Stimulated activated CD8-positive, alpha-beta memory T cell treated with anti-CD3 and anti-CD28 coated beads, Interleukin-12 subunit alpha, Interleukin-12 subunit beta, amount 100 ng/mL, for 1 hour (primary cell): ENCODE measurements around the gene KCNH1.

Experiments
- DNase-seq: peaks from one replicate; pipeline ENCODE4 v3.0.0-alpha.2; 2020; ENCODE audit warnings: low read depth

KCNH1 gene

DNA sequence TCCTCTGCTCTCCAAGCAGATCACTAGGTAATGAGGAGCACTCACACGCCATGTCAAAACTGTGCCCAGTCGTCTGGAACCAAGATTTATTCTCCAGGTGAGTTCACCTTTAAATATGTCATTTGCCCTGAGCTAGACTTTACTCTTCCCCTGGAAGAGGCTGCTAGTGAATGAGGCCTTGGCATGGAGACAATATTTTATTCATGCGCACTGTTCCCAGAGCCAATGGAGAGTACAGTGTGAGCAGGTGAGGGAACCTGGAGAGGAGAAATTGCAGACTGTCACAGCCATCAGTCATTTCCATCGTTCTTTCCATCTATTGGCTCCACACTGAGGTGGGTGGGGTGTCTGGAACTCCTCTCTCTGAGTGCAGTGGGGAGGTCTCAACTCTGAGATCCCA is 333.6 kb downstream of the KCNH1 start:
- no peak for DNase-seq

DNA sequence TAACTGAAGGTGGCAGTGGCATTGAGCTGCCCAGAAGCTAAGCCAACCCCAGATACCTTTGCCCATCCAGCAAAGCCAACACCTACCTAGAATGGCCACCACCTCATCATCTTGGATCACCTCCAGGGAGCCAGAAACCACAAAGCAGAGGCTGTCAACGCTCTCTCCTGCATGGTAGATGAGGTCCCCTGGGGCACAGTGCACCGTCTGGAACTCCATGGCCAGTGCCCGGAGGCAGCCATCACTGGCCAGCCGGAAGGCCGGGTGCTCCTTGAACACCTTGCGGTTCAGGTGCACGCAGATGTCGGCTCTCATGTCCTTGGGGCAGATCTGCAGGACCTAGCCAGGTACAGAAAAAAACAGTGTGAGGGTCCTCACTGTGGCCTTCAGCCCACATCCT is 336.5 kb downstream of the KCNH1 start:
- no peak for DNase-seq

GRCh38 chr1:210796421-210796820 is 337.5 kb downstream of the KCNH1 start:
- no peak for DNase-seq

DNA sequence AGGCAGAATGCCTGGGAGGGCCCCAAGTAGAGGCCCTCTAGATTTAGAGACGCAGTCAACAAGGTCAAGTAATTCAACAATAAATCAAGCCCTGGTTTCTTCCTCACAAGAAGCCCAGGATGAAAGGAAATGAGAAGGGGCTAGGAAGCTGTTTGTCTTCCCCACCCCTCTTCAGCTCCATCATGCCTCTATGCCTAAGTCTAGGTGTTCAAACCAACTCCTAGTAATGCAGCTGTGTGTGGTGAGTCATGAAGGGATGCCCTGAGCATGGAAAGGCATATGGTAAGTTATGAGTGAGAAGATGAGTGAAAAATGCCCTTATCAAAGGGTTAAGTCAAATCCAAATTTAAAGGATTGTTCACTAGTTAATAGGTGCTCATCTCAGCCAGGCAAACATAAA is 339.5 kb downstream of the KCNH1 start:
- no peak for DNase-seq

DNA sequence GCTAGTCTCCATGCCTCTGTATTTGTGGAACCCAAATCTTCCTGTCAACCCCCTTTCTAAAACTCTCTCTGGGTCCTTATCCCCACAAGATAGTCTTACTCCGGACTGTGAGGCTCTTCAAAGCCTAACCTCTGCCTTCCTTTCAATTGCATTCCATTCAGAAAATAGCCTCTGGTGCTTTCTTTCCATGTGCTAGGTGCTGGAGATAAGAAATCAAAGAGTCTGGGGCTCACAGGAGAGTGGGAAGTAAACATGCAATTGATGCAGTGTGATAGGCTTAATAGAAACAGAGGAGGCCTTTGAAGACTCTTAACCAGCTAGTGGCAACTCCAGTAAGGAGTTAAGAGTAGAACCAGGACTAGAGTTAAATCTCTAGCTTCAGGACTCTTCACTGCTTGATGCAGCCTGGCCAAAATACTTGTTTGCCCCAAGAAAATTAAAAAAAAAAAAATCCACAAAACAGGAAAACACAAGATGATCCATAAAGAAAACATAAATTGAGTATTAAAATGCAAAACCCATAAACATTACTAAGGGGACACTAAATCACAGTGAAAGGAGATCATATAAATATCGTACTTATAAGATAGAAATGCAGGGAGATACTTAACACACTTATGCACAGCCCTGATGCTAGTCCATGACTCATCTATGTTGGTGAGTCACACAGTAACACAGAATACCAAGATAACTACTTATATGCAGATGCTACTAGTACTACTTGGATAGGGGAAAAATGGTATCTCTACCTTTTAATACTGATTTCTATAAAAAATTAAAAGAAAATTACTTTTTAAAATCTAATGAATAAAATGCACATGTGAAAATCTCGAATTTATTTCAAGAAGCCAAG is 341.5 kb downstream of the KCNH1 start:
- DNase-seq: no peak

DNA sequence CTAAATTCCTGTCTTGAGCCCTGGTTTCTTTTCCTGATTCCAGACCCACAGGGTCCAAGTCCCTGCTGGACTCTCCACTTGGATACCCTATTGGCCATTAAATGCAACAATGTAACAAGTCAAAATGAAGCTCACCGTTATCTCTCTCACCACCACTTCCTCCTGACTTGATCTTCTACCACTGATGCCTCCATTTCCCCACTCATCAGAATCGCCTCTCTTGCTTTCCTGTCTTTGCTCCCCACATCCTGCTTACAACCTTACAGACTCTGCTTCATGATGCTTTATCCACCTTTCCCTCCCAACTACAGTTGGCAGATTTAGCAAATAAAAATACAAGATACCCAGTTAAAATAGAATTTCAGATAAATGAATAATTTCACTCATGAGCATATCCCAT is 343.8 kb downstream of the KCNH1 start:
- DNase-seq: no peak

GRCh38 chr1:210787800-210788199 is 346.1 kb downstream of the KCNH1 start:
- DNase-seq: no peak

DNA sequence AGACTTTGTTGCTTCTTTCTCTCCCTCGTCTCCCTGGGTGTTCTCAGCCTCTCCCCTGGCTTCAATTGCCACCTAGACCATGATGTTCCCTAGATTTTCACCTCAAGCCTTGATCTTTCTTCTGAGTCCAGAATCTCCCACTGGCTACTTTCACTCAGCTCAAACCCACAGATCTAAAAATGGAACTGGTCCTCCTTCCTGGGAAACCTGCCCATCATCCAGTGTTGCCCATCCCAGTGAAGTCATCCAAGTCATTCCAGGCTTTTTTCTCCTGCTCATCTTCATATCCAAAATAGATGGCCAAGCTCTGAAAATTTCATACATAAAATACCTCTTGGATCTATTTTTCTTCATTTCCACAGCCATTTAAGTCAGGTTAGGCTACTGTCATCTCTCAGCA is 347.4 kb downstream of the KCNH1 start:
- DNase-seq: no peak

GRCh38 chr1:210783925-210784324 is 350.0 kb downstream of the KCNH1 start:
- DNase-seq: no peak

DNA sequence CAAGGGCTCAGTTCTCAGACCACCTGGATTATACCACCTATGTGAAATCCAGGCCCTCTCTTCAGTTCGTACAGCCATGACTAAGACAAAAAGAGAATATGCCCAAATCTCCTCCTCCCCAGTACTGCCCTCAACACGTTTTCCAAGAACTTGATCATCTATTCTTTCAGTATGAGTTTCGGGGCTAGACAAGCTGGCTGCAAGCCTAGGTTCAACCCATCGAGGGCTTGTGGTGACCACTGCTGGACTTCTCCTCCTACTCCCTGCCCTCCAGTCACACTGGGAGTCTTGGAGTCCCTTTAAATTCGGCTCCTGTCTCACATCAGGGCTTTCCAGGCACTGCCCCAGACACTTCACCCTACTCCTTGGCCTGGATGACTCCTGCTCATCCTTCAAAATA is 352.3 kb downstream of the KCNH1 start:
- no peak for DNase-seq

- no peak for DNase-seq
Observed at GRCh38 chr1:210779269-210779668, 354.7 kb downstream of the KCNH1 start.

DNA sequence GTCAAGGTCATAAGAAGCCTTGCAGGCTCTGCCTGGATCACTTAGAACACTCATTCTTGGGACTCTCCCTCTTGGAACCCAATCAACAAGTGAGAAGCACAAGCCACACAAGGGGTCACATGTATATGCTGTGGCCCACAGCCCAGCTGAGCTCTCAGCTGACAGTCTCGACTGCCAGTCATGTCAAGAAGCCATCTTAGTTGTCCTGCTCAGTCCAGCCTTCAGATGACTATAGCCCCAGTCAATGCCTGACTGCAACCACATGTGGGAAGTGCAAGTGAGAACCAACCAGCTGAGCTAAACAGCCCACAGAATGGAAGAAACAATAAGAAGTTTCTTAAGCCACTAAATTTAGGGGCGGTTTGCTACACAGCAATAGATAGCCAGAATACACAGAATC is 356.0 kb downstream of the KCNH1 start:
- DNase-seq: no peak

DNA sequence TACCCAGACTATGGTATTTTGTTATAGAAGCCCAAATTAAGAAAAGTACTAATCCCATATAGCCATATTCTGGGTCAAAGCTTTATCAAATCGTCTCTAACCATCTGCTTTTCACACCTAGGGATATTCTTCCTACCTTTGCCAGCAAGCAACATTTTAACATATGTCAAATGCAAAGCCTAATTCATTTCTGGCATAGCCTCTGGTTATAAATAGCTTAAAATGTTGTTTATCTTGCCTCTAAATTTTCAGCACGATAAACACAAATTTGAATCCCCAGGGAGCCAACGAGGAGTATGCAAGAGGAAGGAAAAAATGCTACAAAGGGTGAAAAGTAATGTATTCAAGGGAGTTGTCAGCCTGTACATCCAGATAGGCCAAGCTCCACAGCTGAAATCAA is 357.2 kb downstream of the KCNH1 start:
- no peak for DNase-seq

DNA sequence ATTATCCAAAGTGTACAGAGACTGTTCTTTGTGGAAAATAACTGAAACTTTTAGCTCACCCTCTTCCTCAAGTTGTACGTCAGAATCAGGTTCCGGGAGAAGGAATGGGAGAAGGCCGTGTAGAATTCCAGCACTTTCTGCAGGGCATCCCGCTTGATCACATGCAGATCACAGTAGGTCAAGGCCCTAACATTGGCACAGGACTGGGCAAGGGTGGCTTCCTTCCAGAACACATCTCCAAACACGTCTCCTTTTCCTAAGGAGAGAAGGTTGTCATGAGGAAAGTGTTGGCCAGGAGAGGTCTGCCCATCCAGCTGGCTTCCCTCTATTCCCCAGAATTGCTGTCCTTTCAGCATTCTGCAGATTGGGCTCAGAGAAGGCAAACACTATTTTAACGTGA is 358.7 kb downstream of the KCNH1 start:
- no peak for DNase-seq

DNA sequence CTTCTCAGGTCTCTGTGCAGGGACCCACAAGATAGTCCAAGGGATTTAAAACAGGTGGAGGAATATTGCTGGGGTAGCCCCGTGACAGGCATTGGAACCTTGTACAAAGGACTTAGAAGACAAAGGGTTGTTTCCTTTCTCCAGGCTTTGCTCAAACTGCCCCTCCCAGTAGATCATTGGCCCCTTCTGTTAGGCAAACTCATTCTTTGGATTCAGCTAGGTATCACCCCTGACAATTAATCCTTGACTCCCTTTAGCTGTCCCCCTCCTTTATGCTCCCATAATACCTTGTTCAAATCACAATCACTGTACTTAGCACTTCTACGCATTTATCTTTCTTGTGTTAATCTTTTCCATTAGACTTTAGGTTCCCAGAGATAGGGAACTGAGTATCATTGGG is 360.5 kb downstream of the KCNH1 start:
- no peak for DNase-seq

- no peak for DNase-seq
Observed at GRCh38 chr1:210771131-210771530, 362.8 kb downstream of the KCNH1 start.

- DNase-seq: no peak
Observed at GRCh38 chr1:210770396-210770984, 363.5 kb downstream of the KCNH1 start.

DNA sequence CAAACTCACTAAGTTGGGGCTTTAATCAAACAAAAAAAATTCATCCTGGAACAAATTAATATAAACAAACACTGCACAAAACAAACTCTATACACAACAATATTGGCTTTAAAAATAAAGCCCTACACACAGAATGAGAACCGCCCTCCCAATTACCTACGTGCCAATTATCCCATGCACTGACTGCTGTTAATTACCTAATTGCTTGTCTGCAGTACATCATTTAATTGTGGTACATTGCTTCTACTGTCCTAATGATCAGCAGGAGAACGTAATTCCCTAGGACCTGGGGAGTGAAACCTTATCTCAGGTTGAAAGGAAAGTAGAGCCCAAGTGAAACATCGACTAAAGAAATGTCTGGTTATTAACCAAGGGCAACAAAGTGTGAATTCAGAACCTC is 364.5 kb downstream of the KCNH1 start:
- no peak for DNase-seq

DNA sequence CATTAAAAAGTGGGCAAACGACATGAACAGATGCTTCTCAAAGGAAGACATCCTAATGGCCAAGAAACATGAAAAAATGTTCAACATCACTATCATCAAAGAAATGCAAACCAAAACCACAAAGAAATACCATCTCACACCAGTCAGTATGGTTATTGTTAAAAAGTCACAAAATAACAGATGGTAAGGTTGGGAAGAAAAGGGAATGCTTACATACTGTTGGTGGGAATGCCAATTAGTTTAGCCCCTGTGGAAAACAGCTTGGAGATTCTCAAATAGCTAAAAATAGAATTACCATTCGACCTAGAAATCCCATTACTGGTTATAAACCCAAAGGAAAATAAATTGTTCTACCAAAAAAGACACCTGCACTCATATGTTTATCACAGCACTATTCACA is 369.4 kb downstream of the KCNH1 start:
- DNase-seq: no peak

DNA sequence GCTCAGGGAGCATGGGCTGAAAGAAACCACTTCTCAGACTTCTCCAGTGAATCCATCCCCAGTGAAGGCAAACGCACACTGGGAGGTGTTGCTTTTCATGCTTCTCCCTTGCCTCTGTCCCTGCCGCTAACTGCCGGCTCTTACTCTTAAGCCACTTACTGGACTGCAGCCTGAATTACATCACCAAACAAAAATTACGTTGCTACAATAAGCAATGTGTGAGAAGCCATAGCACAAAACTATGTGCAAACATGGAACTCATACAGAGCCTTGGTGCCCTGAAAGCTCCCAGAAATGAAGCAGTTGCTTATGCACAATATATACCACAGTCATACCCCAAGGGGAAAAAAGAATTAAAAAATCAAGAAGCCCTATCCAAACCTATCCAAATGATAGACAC is 375.2 kb downstream of the KCNH1 start:
- no peak for DNase-seq

DNA sequence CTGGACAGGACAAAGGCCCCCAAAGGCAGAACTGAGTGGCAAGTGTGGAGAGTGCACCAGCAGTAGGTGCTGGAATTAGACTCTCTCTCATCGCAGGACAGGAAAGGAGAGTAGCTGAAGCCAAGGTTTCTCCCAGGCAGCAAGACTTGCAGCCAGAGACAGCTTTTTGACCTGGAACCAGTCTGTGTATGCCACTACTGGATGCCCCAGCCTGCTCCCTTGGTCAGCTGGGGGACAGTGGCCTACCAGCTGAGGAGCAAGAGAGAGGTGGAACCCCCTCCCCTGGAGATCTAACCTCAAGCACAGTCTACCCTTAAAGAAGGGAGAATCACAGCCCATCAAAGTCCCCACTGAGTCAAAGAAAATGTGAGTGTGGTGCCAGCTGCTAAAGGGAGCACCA is 375.7 kb downstream of the KCNH1 start:
- no peak for DNase-seq

- no peak for DNase-seq
Observed at GRCh38 chr1:210757677-210758076, 376.3 kb downstream of the KCNH1 start.

DNA sequence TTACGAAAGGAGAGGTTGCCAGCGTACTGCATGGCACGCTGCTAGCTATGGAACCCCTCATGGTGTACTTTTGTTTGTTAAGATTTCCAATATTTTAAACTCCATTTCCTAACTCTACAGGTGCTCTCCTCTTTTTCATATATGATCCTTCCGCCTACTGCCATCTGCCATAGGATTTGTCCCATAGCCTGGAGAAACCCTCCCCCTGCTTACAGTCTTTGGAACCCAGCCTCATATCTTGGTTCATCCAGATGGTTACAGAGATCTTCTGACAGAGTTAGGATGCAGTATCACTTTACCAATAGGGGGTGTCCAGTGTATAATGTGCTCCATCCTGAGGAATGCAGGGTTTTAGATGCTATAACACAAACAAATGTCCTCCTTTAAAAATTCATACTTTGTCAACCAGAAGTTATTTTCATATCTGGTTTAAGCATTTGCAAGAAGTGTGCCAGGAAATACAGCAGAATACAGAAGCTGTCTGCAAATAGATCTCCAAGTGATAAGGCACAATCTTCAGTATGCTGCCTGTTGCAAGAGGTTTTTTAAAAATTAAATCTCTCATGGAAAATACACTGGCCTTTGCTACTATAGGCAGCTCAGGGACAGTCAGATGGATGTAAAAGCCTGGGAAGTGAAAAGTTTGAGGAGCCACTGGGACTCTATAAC is 377.8 kb downstream of the KCNH1 start:
- DNase-seq: no peak
